BE2C (cell line): ENCODE data around the gene MTG1.

ENCODE experiments used
- DNase-seq: peaks from one replicate; pipeline ENCODE4 v3.0.0-alpha.2; 2020
- H3K27me3 ChIP-seq: fragments of 250-450 bp; sonication (Bioruptor Pico); 2 replicates; pipeline ENCODE4 v1.5.1; 2020; ENCODE audit warnings: mild to moderate bottlenecking
- H3K36me3 ChIP-seq: fragments of 250-450 bp; sonication (Bioruptor Pico); 2 replicates; pipeline ENCODE4 v1.5.1; 2020; ENCODE audit warnings: mild to moderate bottlenecking
- H3K4me1 ChIP-seq: fragments of 250-450 bp; sonication (Bioruptor Pico); 2 replicates; pipeline ENCODE4 v1.5.1; 2020
- H3K4me3 ChIP-seq: 2 replicates; pipeline ENCODE4 v1.5.1; 2011; ENCODE audit warnings: low read depth, low read length
- H3K9me3 ChIP-seq: fragments of 250-450 bp; sonication (Bioruptor Pico); 2 replicates; pipeline ENCODE4 v1.5.1; 2020
- CTCF ChIP-seq: IDR thresholded peaks from 2 replicates; pipeline ENCODE4 v1.5.1; 2012; ENCODE audit warnings: mild to moderate bottlenecking, low read depth, low read length

MTG1 gene

GRCh38 chr10:133361227-133361626 lies 32.7 kb upstream of the MTG1 start:
- no peak overlapping the region for H3K4me3 ChIP-seq
- H3K4me1 ChIP-seq: peaks cover 6% of the 10 kb centered on the region
- no peaks in the 10 kb centered on the region for H3K9me3 ChIP-seq
- no peak for DNase-seq
- H3K36me3 ChIP-seq: peaks cover 9% of the 10 kb centered on the region
- no peaks in the 10 kb centered on the region for H3K27me3 ChIP-seq
- no peak for TF ChIP-seq CTCF

- H3K9me3 ChIP-seq: no peaks in the 10 kb centered on the region
- TF ChIP-seq CTCF: no peak
- no peak overlapping the region for H3K4me3 ChIP-seq
- no peaks in the 10 kb centered on the region for H3K27me3 ChIP-seq
- H3K36me3 ChIP-seq: peaks cover 10% of the 10 kb centered on the region
- peaks cover 6% of the 10 kb centered on the region for H3K4me1 ChIP-seq
- DNase-seq: no peak
Measured at GRCh38 chr10:133361773-133362441, 32.0 kb upstream of the MTG1 start.

GRCh38 chr10:133362846-133363245 lies 31.1 kb upstream of the MTG1 start:
- Histone ChIP-seq H3K4me1 (peaks cover 6% of the 10 kb centered on the region), H3K36me3 (peaks cover 10% of the 10 kb centered on the region), H3K27me3 (no peaks in the 10 kb centered on the region), H3K9me3 (no peaks in the 10 kb centered on the region), H3K4me3 (no peak overlapping the region)
- no peak for DNase-seq
- TF ChIP-seq CTCF: no peak

- peaks cover 19% of the 10 kb centered on the region for H3K36me3 ChIP-seq
- no peak overlapping the region for H3K4me3 ChIP-seq
- peak; percentile 46 for DNase-seq
Measured at GRCh38 chr10:133364645-133365431, 29.1 kb upstream of the MTG1 start.

GRCh38 chr10:133365461-133366129 lies 28.4 kb upstream of the MTG1 start:
- peaks cover 25% of the 10 kb centered on the region for H3K36me3 ChIP-seq
- no peak for DNase-seq
- H3K9me3 ChIP-seq: no peaks in the 10 kb centered on the region
- TF ChIP-seq CTCF: no peak
- H3K27me3 ChIP-seq: no peaks in the 10 kb centered on the region
- H3K4me3 ChIP-seq: no peak overlapping the region
- H3K4me1 ChIP-seq: no peaks in the 10 kb centered on the region

More at GRCh38 chr10:133364645-133365431, 29.1 kb upstream of the MTG1 start:
- H3K4me1 ChIP-seq: peaks cover 4% of the 10 kb centered on the region
- no peak for TF ChIP-seq CTCF
- no peaks in the 10 kb centered on the region for H3K9me3 ChIP-seq
- H3K27me3 ChIP-seq: no peaks in the 10 kb centered on the region
